Nephron progenitor cell (in vitro differentiated cells): Measurements from ENCODE around the gene SERINC4.
A peak's percentile ranks its signal among the peaks of the same experiment; 100 is the strongest.
"Not testable (repeated sequence)": the region's sequence is repeated elsewhere in the genome, so short reads cannot be mapped to it uniquely, and the experiment has no call there.

ENCODE experiments used
- DNase-seq: peaks from one replicate; pipeline ENCODE4 v3.0.0; 2021
- H3K27ac Mint-ChIP-seq: 2 replicates; pipeline ENCODE4 v1.8.0; 2021; ENCODE audit warnings: mild to moderate bottlenecking, moderate library complexity, mixed read lengths
- H3K27me3 Mint-ChIP-seq: 2 replicates; pipeline ENCODE4 v1.8.0; 2021; ENCODE audit warnings: mild to moderate bottlenecking, low read depth, mixed read lengths; ENCODE audit not compliant: poor library complexity
- H3K36me3 Mint-ChIP-seq: 2 replicates; pipeline ENCODE4 v1.8.0; 2021; ENCODE audit warnings: low read depth, mixed read lengths
- H3K4me1 Mint-ChIP-seq: 2 replicates; pipeline ENCODE4 v1.8.0; 2021; ENCODE audit warnings: mixed read lengths
- H3K4me3 Mint-ChIP-seq: 2 replicates; pipeline ENCODE4 v1.8.0; 2021; ENCODE audit warnings: mild to moderate bottlenecking, moderate library complexity, mixed read lengths
- H3K9me3 Mint-ChIP-seq: 2 replicates; pipeline ENCODE4 v1.8.0; 2021; ENCODE audit warnings: mild to moderate bottlenecking, moderate library complexity, mixed read lengths
- TF ChIP-seq, protein P1 (sequence below): fragments of 200-600 bp; sonication (generic); IDR thresholded peaks from 2 replicates; pipeline ENCODE4 v1.5.0; 2021; ENCODE audit warnings: antibody characterized with exemption

Gene SERINC4

DNA sequence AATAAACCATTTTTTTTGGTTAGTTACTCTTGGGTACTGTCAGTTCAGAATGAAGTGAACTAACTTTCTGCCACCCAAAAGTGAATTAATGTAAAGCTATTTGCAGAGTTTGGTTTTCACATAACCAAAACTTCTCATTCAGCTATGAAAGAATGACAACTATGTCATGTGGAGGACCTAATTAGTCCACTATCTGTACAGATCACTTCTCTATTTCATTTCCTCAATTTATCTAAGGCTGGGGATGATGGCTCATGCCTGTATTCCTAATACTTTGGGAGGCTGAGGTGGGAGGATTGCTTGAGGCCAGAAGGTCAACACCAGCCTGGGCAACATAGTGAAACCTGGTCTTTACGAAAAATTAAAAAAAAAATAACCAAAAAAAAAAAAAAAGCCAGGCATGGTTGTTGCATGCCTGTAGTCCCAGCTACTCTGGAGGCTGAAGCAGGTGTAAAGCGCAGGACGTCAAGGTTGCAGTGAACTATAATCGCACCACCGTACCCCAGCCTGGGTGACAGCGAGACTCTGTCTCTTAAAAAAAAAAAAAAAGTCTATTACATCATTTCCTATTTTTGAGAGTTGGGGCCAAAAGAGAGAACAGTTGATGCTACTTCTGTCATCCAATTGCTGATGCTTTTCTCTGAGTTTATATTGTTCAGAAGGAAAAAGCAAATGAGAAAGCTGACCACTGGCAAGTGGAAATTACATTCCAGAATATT, 9.1 kb upstream of the SERINC4 start:
- no peak overlapping the region for H3K4me3 Mint-ChIP-seq
- H3K27me3 Mint-ChIP-seq: no peaks in the 10 kb centered on the region
- H3K36me3 Mint-ChIP-seq: peaks cover 71% of the 10 kb centered on the region
- H3K4me1 Mint-ChIP-seq: no peaks in the 10 kb centered on the region
- H3K27ac Mint-ChIP-seq: no peak overlapping the region
- no peaks in the 10 kb centered on the region for H3K9me3 Mint-ChIP-seq
- no peak for DNase-seq
- TF ChIP-seq, protein P1, sequence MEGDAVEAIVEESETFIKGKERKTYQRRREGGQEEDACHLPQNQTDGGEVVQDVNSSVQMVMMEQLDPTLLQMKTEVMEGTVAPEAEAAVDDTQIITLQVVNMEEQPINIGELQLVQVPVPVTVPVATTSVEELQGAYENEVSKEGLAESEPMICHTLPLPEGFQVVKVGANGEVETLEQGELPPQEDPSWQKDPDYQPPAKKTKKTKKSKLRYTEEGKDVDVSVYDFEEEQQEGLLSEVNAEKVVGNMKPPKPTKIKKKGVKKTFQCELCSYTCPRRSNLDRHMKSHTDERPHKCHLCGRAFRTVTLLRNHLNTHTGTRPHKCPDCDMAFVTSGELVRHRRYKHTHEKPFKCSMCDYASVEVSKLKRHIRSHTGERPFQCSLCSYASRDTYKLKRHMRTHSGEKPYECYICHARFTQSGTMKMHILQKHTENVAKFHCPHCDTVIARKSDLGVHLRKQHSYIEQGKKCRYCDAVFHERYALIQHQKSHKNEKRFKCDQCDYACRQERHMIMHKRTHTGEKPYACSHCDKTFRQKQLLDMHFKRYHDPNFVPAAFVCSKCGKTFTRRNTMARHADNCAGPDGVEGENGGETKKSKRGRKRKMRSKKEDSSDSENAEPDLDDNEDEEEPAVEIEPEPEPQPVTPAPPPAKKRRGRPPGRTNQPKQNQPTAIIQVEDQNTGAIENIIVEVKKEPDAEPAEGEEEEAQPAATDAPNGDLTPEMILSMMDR: no peak

DNA sequence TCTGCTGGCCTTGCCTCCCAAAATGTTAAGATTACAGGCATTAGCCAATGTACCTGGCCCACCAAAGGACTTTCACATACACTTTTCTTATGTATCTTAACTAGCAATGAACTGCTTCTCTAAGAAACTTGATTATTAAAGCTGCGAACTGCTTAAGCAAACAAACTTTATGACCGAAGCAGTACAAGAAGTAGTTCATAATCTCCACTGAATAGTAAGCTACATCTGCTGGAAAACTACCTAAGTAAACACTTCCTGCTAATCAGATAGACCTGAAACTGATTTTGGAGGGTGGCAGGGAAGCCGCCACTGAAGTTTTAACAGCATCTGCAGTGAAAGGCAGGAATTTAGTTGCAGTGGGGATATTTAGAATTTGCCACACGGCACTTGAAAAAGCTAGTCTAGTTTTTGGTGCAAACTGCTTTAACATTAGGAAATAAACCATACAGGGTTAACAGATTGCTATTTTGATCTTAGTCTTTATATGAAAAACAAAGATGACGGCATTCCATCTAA, 8.5 kb upstream of the SERINC4 start:
- DNase-seq: no peak
- Mint-ChIP-seq H3K27me3 (no peaks in the 10 kb centered on the region), H3K36me3 (peaks cover 73% of the 10 kb centered on the region), H3K27ac (no peak overlapping the region), H3K9me3 (no peaks in the 10 kb centered on the region), H3K4me3 (no peak overlapping the region), H3K4me1 (no peaks in the 10 kb centered on the region)
- TF ChIP-seq, protein P1: no peak

DNA sequence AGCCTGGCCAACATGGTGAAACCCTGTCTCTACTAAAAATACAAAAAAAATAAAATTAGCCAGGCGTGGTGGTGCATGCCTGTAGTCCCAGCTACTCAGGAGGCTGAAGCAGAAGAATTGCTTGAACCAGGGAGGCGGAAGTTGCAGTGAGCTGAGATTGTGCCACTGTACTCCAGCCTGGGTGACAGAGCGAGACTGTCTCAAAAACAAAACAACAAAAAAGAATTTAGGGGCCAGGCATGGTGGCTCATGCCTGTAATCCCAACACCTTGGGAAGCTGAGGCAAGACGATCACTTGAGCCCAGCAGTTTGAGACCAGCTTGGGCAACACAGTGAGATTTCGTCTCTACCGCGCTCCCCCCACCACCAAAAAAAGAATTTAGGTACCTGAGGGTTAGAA, 2.7 kb upstream of the SERINC4 start:
- peaks cover 72% of the 10 kb centered on the region for H3K36me3 Mint-ChIP-seq
- not testable (repeated sequence) for DNase-seq, H3K4me3 Mint-ChIP-seq, H3K9me3 Mint-ChIP-seq, H3K27ac Mint-ChIP-seq, H3K27me3 Mint-ChIP-seq
- peaks cover 43% of the 10 kb centered on the region for H3K4me1 Mint-ChIP-seq

DNA sequence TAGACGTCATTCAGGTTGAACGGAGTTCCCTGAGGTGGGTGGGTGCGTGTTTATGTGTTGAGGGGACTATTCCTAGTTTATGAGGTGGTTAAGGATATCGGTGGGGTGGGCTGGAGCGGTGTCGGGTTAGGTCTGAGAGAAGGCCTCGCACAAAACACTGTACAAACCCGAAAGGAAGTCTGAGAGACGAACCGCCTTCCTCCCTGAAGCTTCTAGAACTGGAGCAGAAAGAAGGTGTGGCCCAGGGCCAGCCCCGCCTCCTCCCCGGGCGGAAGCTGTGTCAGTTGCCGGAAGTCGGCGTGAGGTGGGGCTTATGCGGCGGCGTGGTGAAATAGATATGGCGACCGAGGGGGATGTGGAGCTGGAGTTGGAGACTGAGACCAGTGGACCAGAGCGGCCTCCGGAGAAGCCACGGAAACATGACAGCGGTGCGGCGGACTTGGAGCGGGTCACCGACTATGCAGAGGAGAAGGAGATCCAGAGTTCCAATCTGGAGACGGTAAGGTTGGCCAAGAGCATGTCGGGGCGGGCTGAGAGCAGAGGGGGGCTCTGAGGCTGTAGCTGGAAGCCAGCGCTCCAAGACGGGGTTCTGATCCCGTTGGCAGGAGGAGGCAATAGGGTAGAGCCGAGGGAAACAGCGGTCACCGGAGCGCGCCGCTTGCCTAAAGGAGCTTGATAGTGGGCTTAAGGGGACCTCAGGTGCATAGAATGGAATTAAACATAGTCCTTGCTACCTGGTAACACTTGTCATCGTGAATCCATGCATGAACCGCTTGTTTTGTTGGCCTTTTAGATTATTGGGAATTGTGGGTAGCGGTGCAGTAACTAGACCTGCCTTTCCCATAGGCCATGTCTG, 494 bp upstream of the SERINC4 start, which contains the start of gene HYPK:
TSS of gene HYPK (plus strand) at position 314 of the 856 bp plus-strand sequence. CDS start at position 338, 24 bp downstream.
- peak; percentile 88 for DNase-seq
- H3K27ac Mint-ChIP-seq: peak within 1 kb of the TSS; percentile 99
- H3K4me3 Mint-ChIP-seq: peak within 1 kb of the TSS; percentile 99
- TF ChIP-seq, protein P1: no peak
- no peaks in the 10 kb centered on the region for H3K9me3 Mint-ChIP-seq
- peaks cover 65% of the 10 kb centered on the region for H3K36me3 Mint-ChIP-seq
- no peaks in the 10 kb centered on the region for H3K27me3 Mint-ChIP-seq
- H3K4me1 Mint-ChIP-seq: peaks cover 57% of the 10 kb centered on the region

DNA sequence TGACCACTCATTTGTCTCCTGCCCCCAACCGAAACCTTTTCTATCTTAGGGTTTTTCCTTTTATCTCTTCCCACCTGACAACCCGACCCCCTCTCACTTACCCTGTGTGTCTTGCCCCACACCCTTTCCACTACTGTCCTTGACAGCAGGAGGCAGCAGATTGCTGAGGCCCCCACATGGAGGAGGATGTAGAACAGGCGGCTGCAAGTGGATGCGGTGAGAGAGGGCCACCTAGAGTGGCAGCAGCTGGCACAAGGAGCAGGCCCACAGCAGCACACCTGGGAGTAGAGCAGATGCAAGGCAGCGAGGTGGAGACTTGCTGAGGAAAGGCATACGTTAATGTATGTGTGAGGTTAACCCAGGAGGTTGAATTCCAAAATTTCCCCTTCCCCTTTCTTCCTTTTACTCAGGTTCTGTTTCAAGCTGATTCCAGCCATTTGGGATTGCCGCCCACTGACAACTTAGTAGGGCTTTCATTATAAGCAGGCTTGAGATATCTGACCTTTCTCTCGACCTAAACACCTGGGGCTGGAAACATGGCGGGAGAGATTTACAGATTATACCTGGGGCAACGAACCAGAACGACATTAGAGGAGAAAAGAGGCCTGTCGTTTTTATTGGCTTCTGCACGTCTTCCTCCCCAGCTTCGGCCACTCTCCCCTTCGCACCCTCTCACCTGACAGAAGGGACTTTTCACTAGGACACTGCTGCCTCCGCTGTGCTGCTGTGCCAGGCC, 643 bp downstream of the SERINC4 start:
- TF ChIP-seq, protein P1: no peak
- Mint-ChIP-seq H3K4me1 (peaks cover 68% of the 10 kb centered on the region), H3K9me3 (no peaks in the 10 kb centered on the region), H3K36me3 (peaks cover 65% of the 10 kb centered on the region), H3K27ac (peak overlapping the region; percentile 99), H3K4me3 (peak overlapping the region; percentile 48), H3K27me3 (no peaks in the 10 kb centered on the region)
- DNase-seq: no peak

DNA sequence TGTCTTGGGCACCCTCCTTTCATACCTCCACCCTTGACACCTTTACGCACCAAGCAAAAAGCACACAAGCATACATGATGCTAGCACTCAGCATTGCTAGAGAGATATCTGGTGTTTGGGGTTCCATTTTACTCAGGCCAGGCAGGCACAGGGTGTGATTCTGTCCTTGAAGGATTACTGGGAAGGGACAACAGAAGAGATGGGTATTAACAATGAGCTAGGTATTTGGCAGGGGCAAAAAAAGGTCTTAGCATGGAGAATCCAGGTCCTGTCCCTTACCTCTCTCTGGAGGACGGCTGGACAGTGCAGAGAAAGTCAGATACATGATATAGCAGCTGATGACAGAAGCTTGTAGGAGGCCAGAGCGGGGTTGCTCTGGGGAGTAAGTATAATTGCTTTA, 3.5 kb downstream of the SERINC4 start:
- H3K4me3 Mint-ChIP-seq: no peak overlapping the region
- peaks cover 65% of the 10 kb centered on the region for H3K36me3 Mint-ChIP-seq
- TF ChIP-seq, protein P1: no peak
- peak overlapping the region; percentile 50 for H3K27ac Mint-ChIP-seq
- no peak for DNase-seq
- H3K4me1 Mint-ChIP-seq: peaks cover 84% of the 10 kb centered on the region
- H3K27me3 Mint-ChIP-seq: no peaks in the 10 kb centered on the region
- peaks cover 1% of the 10 kb centered on the region for H3K9me3 Mint-ChIP-seq
